ENCODE results near the gene SEMA4C.

SEMA4C gene

GRCh38 chr2:96821113-96821675 is 48.7 kb downstream of the SEMA4C start:
- no peak for DNase-seq (ENCODE audit: low read depth in 2 of 2)

DNA sequence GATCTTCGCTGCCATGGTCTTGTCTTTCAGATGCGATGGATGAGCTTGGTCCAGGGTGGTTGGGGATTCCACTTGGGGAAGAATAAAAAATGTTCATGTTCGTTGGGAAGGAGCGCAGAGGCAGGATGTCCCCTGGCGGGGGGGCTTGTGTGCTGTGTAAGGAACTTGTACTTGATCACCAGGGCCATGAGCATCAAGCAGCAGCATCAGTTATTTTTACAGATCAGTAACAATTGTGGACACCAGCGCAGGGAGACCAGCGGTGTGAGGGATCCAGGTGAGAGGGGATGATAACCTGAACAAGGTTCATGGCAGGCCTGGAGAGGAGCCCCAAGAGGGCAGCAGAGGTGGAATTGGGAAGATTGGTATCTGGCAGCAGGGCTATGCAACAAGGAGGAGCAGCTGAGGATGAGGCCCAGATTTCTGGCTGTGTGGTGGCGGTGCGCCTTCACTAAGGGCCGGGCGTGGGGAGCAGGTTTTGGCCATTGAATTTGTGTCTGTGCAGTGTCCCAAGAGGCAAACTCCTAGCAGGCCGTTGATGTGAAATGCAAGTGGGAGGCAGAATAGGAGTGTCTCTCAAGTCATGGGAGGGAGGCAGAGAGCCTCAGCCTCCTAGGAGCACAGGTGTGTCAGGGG is 49.9 kb downstream of the SEMA4C start:
- no peak for DNase-seq (ENCODE audit: low read depth in 2 of 2)

DNA sequence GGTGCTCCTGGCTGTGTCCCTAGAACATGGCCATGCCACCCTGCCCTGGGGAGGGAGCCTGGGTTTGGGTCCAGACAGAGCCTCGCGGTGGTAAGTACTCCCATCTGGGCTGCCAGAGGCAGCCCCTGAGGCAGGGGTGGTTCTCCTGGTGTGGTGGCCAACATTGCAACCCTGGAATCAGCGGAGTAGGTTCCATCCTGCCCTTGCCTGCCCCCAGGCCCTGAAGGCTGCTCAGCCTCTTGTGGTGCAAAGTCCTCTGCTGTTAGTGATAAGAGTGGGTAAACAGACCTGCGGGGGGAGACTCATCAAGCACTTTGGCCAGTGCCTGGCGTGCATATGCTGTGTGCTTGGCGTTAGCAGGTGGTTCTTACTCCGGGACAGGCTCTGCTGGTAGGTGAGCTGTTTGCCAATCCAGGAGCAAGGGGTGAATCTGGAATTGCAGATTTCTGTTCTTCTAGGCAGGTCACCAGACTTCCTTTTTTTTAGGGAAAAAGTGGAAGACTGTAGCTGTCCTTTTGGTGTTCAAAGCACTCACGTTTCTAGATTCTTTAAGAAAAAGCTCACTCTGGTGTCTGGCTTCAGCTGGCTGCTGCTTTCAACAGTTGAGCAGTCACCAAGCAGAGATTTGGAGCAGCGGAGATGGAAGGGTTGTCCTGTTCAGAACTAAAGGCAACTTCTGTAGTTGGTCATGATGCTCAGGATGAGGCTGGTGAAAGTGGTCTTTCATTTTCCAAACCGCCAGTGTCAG is 50.6 kb downstream of the SEMA4C start:
- no peak for DNase-seq (ENCODE audit: low read depth in 2 of 2)

DNA sequence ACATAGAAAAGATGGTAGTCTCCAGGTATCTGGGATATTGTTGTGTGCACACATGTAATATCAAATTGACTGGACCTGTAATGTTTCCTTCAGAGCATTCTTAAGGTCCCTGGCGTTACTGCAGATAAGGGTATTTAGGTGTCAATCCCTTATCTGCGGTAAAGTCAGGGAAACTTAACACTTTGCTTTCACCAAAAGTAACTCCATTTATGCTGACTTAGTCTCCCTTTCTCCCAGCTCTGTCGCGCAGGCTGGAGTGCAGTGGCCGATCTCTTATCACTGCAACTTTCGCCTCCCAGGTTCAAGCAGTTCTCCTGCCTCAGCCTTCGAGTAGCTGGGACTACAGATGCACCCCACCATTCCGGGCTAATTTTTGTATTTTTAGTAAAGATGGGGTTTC is 52.0 kb downstream of the SEMA4C start:
- no peak for DNase-seq (ENCODE audit: low read depth in 2 of 2)

GRCh38 chr2:96816836-96817702 is 52.8 kb downstream of the SEMA4C start:
- no peak for DNase-seq (ENCODE audit: low read depth in 2 of 2)

DNA sequence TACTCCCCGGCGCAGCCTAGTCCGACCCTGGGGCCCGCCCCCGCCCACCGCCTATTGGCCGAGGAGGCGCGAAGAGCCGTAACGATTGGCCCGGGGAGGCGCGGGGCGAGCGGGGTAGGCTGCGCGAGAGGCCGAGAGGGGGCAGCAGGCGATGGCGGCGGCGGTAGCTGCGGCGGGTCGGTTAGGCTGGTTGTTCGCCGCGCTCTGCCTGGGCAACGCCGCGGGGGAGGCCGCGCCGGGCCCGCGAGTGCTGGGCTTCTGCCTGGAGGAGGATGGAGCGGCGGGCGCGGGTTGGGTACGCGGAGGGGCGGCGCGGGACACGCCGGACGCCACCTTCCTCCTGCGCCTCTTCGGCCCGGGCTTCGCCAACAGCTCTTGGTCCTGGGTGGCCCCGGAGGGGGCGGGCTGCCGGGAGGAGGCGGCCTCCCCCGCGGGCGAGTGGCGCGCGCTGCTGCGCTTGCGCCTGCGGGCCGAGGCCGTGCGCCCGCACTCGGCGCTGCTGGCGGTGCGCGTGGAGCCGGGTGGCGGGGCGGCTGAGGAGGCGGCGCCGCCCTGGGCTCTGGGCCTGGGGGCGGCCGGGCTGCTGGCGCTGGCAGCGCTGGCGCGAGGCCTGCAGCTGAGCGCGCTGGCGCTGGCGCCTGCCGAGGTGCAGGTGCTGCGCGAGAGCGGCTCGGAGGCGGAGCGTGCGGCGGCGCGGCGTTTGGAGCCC is 53.6 kb downstream of the SEMA4C start, which contains the start of gene CNNM3:
Gene CNNM3, plus strand, starts transcription at position 142 of the 709 bp plus-strand sequence. Its CDS starts 10 bp downstream, at position 152.
- DNase-seq (ENCODE audit: low read depth in 2 of 2), result peak; percentile 91

DNA sequence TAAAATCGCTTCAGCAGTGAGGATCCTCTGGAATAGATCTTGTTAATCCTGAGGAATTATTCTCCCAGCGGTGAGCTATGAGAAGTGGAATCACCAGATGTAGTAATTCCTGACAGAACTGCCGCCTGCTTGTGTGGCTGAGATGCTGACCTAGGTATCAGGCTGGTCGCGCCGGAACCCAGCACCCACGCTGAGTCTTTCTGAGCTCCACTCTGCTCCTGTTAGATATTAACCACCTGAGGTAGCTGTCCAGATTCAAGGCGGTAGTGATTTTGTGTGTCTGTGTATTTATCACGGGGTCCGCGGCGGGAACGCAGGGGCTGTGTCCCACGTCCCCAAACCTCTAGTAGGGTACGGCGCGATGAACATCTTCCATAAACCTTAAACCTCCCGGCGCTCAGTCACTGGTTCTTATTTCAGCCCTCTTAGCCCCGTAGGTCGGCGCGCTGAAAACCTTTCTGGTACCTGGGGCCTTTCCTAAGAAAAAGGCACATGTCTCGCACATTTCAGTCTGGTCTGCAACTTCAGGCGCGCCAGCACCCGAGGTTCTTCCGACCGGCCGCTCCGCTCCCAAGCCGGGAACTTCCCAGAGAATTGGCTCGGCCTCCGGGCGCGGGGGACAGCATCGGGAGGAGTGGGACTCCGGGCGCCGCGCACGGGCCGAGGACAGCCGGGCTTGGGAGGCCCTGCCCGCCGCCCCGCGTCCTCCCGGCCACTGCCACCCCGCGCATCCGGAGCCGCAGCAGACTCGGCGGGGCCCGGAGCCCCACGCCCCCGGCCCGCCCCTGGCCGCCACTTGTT is 54.4 kb downstream of the SEMA4C start:
- no peak for DNase-seq (ENCODE audit: low read depth in 2 of 2)

DNA sequence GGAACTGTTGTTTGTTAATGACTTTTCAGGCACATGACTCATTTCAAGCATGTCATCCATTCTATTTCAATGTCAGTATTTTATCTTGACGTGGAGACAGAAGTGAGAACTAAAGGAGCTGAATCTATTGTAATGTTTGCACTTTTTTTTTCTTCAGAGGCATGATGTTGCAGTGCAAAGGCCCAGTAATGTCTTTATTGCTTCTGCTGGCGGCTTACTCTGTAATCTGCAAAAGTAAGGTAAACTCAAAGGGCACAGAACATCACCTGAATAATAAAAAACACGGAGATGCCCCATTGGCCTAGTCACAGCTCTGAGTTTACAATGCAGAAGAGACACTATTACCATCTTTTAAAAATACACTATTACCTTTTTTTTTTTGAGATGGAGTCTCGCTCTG is 56.2 kb downstream of the SEMA4C start:
- DNase-seq (ENCODE audit: low read depth in 2 of 2), result no peak

- no peak for DNase-seq (ENCODE audit: low read depth in 2 of 2)
Measured at GRCh38 chr2:96811917-96812316, 58.0 kb downstream of the SEMA4C start.

DNA sequence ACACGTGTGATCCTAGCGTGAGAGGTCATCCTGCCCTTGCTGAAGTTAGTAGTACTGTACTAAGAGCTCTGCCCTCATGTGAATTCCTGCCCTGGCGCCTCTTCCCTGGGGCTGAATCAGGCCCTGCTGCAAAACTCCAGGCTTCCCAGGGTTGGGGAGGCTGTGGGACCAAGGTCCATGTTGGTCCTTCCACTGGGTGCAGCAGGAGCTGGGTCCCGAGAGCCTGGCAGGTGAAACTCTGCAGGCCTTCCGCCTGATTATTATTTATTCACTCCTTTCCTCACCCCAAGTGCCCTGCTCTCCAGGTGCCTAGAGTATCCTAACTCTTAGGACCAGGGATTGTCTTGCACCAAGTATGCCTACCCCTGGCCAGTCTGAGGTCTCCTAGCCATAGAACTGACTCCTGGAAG is 59.1 kb downstream of the SEMA4C start:
- DNase-seq (ENCODE audit: low read depth in 2 of 2), result no peak

GRCh38 chr2:96809951-96810782 is 59.7 kb downstream of the SEMA4C start:
- DNase-seq (ENCODE audit: low read depth in 2 of 2), result no peak
